ENCODE measurements around the gene PPP1R14C. TPM values are rescaled to one million over a fixed set of nuclear protein-coding genes. Genes with fewer than 3 reads are reported as not detected.
A peak's percentile ranks its signal among the peaks of the same experiment; 100 is the strongest.

PPP1R14C gene
- total RNA-seq = under 1 TPM in 1 of 2 donors, not detected in 1; 0.16 TPM

- DNase-seq (ENCODE audit: low spot score in 2 of 2) (peak in 1 of 2 donors; percentile 21), ATAC-seq (peak in 1 of 2 donors; percentile 75)
- H3K9me3 Mint-ChIP-seq = peaks cover 0 to 6% of the 10 kb centered on the region in 2 donors
- H3K27ac Mint-ChIP-seq = no peak within 1 kb of the TSS
- peaks cover 0 to 6% of the 10 kb centered on the region in 2 donors for H3K36me3 Mint-ChIP-seq
These were observed at the start of gene PPP1R14C for GRCh38 chr6:150142670-150143515. TSS of gene PPP1R14C (plus strand) at chr6:150143044. CDS start at chr6:150143193, 149 bp downstream.

GRCh38 chr6:150093397-150093796 lies 49.4 kb upstream of the PPP1R14C start:
- ATAC-seq = no peak
- peak in 1 of 2 donors; percentile 9 for DNase-seq (ENCODE audit: low spot score in 2 of 2)
- Mint-ChIP-seq H3K36me3 (no peaks in the 10 kb centered on the region), H3K9me3 (no peaks in the 10 kb centered on the region), H3K27ac (peak overlapping the region in 1 of 2 donors; percentile 55)

GRCh38 chr6:150098155-150098554 lies 44.7 kb upstream of the PPP1R14C start:
- no peak for ATAC-seq
- Mint-ChIP-seq H3K27ac (no peak overlapping the region), H3K36me3 (no peaks in the 10 kb centered on the region), H3K9me3 (no peaks in the 10 kb centered on the region)
- no peak for DNase-seq (ENCODE audit: low spot score in 2 of 2)

GRCh38 chr6:150099546-150099945 lies 43.3 kb upstream of the PPP1R14C start:
- no peak for ATAC-seq
- Mint-ChIP-seq H3K9me3 (no peaks in the 10 kb centered on the region), H3K36me3 (no peaks in the 10 kb centered on the region), H3K27ac (no peak overlapping the region)
- DNase-seq (ENCODE audit: low spot score in 2 of 2) = no peak

- no peak for ATAC-seq
These were observed 42.9 kb upstream of the PPP1R14C start for GRCh38 chr6:150099953-150100352.

GRCh38 chr6:150100745-150101144 lies 42.1 kb upstream of the PPP1R14C start:
- ATAC-seq = no peak

More at GRCh38 chr6:150099953-150100352, 42.9 kb upstream of the PPP1R14C start:
- no peaks in the 10 kb centered on the region for H3K36me3 Mint-ChIP-seq
- DNase-seq (ENCODE audit: low spot score in 2 of 2) = no peak
- no peaks in the 10 kb centered on the region for H3K9me3 Mint-ChIP-seq
- H3K27ac Mint-ChIP-seq = no peak overlapping the region

GRCh38 chr6:150102750-150103270 lies 40.0 kb upstream of the PPP1R14C start:
- DNase-seq (ENCODE audit: low spot score in 2 of 2) = no peak
- H3K9me3 Mint-ChIP-seq = no peaks in the 10 kb centered on the region
- no peak overlapping the region for H3K27ac Mint-ChIP-seq
- H3K36me3 Mint-ChIP-seq = no peaks in the 10 kb centered on the region
- ATAC-seq = no peak

More at GRCh38 chr6:150100745-150101144, 42.1 kb upstream of the PPP1R14C start:
- DNase-seq (ENCODE audit: low spot score in 2 of 2) = no peak
- H3K27ac Mint-ChIP-seq = no peak overlapping the region
- H3K36me3 Mint-ChIP-seq = no peaks in the 10 kb centered on the region
- H3K9me3 Mint-ChIP-seq = no peaks in the 10 kb centered on the region

GRCh38 chr6:150112233-150112632 lies 30.6 kb upstream of the PPP1R14C start:
- Mint-ChIP-seq H3K27ac (no peak overlapping the region), H3K36me3 (no peaks in the 10 kb centered on the region), H3K9me3 (no peaks in the 10 kb centered on the region)
- DNase-seq (ENCODE audit: low spot score in 2 of 2) = no peak
- no peak for ATAC-seq

GRCh38 chr6:150115769-150116168 lies 27.1 kb upstream of the PPP1R14C start:
- Mint-ChIP-seq H3K9me3 (no peaks in the 10 kb centered on the region), H3K27ac (no peak overlapping the region), H3K36me3 (no peaks in the 10 kb centered on the region)
- ATAC-seq (no peak), DNase-seq (ENCODE audit: low spot score in 2 of 2) (no peak)

- no peak for DNase-seq (ENCODE audit: low spot score in 2 of 2)
- H3K27ac Mint-ChIP-seq = no peak overlapping the region
- ATAC-seq = no peak
- H3K9me3 Mint-ChIP-seq = no peaks in the 10 kb centered on the region
- no peaks in the 10 kb centered on the region for H3K36me3 Mint-ChIP-seq
These were observed 26.5 kb upstream of the PPP1R14C start for GRCh38 chr6:150116200-150116800.

GRCh38 chr6:150118203-150118602 lies 24.6 kb upstream of the PPP1R14C start:
- Mint-ChIP-seq H3K9me3 (no peaks in the 10 kb centered on the region), H3K27ac (no peak overlapping the region)
- DNase-seq (ENCODE audit: low spot score in 2 of 2) = no peak

GRCh38 chr6:150118627-150119026 lies 24.2 kb upstream of the PPP1R14C start:
- H3K27ac Mint-ChIP-seq = no peak overlapping the region
- H3K36me3 Mint-ChIP-seq = no peaks in the 10 kb centered on the region
- H3K9me3 Mint-ChIP-seq = no peaks in the 10 kb centered on the region
- DNase-seq (ENCODE audit: low spot score in 2 of 2) (no peak), ATAC-seq (no peak)

More at GRCh38 chr6:150118203-150118602, 24.6 kb upstream of the PPP1R14C start:
- no peaks in the 10 kb centered on the region for H3K36me3 Mint-ChIP-seq
- ATAC-seq = no peak

- Mint-ChIP-seq H3K9me3 (no peaks in the 10 kb centered on the region), H3K27ac (no peak overlapping the region), H3K36me3 (no peaks in the 10 kb centered on the region)
- DNase-seq (ENCODE audit: low spot score in 2 of 2) (no peak), ATAC-seq (no peak)
These were observed 23.7 kb upstream of the PPP1R14C start for GRCh38 chr6:150119173-150119572.

- ATAC-seq (no peak), DNase-seq (ENCODE audit: low spot score in 2 of 2) (no peak)
- no peak overlapping the region for H3K27ac Mint-ChIP-seq
- H3K9me3 Mint-ChIP-seq = no peaks in the 10 kb centered on the region
- no peaks in the 10 kb centered on the region for H3K36me3 Mint-ChIP-seq
These were observed 19.2 kb upstream of the PPP1R14C start for GRCh38 chr6:150123645-150124044.

- no peak for ATAC-seq
- no peak overlapping the region for H3K27ac Mint-ChIP-seq
These were observed 18.6 kb upstream of the PPP1R14C start for GRCh38 chr6:150124235-150124634.

GRCh38 chr6:150126641-150127291 lies 16.1 kb upstream of the PPP1R14C start:
- H3K36me3 Mint-ChIP-seq = no peaks in the 10 kb centered on the region
- ATAC-seq (no peak), DNase-seq (ENCODE audit: low spot score in 2 of 2) (no peak)
- no peaks in the 10 kb centered on the region for H3K9me3 Mint-ChIP-seq
- H3K27ac Mint-ChIP-seq = no peak overlapping the region

More at GRCh38 chr6:150124235-150124634, 18.6 kb upstream of the PPP1R14C start:
- Mint-ChIP-seq H3K9me3 (no peaks in the 10 kb centered on the region), H3K36me3 (no peaks in the 10 kb centered on the region)
- no peak for DNase-seq (ENCODE audit: low spot score in 2 of 2)

GRCh38 chr6:150128425-150128824 lies 14.4 kb upstream of the PPP1R14C start:
- H3K27ac Mint-ChIP-seq = no peak overlapping the region
- no peak for DNase-seq (ENCODE audit: low spot score in 2 of 2)
- no peak for ATAC-seq

More at GRCh38 chr6:150128425-150128824, 14.4 kb upstream of the PPP1R14C start:
- no peaks in the 10 kb centered on the region for H3K36me3 Mint-ChIP-seq
- no peaks in the 10 kb centered on the region for H3K9me3 Mint-ChIP-seq
